BJ (cell line): ENCODE results near the gene ORMDL3. TPM values are rescaled to one million over a fixed set of nuclear protein-coding genes. Genes with fewer than 3 reads are reported as not detected.

ENCODE experiments used
- CTCF ChIA-PET: fragments of 350-600 bp; formaldehyde crosslinking; extraction: SDS; loops from one replicate; lab custom pipeline; 2021; ENCODE audit warnings: antibody characterized with exemption, inconsistent platforms; lab: Yijun Ruan, JAX
- POLR2A ChIA-PET: fragments of 300-600 bp; sonication (Branson Sonifier 250); formaldehyde crosslinking; extraction: SDS; loops from one replicate; lab custom pipeline; 2021; ENCODE audit warnings: antibody characterized with exemption; lab: Charles Lee
- DNase-seq: peaks from one replicate; pipeline ENCODE4 v3.0.0-alpha.2; 2011; ENCODE audit warnings: low read depth
- H3K27me3 ChIP-seq: 2 replicates; pipeline ENCODE4 v1.6.0; 2011; ENCODE audit warnings: low read length; ENCODE audit not compliant: control insufficient read depth, insufficient read depth
- H3K36me3 ChIP-seq: 2 replicates; pipeline ENCODE4 v1.5.1; 2011; ENCODE audit warnings: low read length; ENCODE audit not compliant: control insufficient read depth, insufficient read depth
- H3K4me3 ChIP-seq: 2 replicates; pipeline ENCODE4 v1.5.1; 2011; ENCODE audit warnings: low read depth, mild to moderate bottlenecking, control low read depth, low read length
- CTCF ChIP-seq: IDR thresholded peaks from 2 replicates; pipeline ENCODE4 v1.5.1; 2011; ENCODE audit warnings: low read depth, mild to moderate bottlenecking, control low read depth, inconsistent platforms, low read length, moderate library complexity; ENCODE audit not compliant: insufficient read depth
- polyA plus RNA-seq: library from polyadenylated mRNA; depleted of rRNA; stranded (reverse); fragments of >200 nt; gene quantifications from 2 replicates; pipeline ENCODE4 v1.2.3, GENCODE V29; 2011

Gene ORMDL3
- polyA plus RNA-seq, 1 experiment: 96.7 TPM

- POLR2A ChIA-PET: no interaction called here
- CTCF ChIA-PET: no interaction called here
- Histone ChIP-seq H3K4me3 (no peak overlapping the region), H3K27me3 (no peaks in the 10 kb centered on the region; the same call in 1 of the 2 replicates), H3K36me3 (no peaks in the 10 kb centered on the region)
- DNase-seq: no peak
- TF ChIP-seq CTCF: no peak
Observed at GRCh38 chr17:39943702-39944392, 16.4 kb upstream of the ORMDL3 start.

GRCh38 chr17:39939588-39940419, 12.4 kb upstream of the ORMDL3 start:
- peak; percentile 76 for DNase-seq
- Histone ChIP-seq H3K27me3 (no peaks in the 10 kb centered on the region; the same call in 1 of the 2 replicates), H3K36me3 (no peaks in the 10 kb centered on the region), H3K4me3 (no peak overlapping the region)
- POLR2A ChIA-PET: interaction anchor here (0.5 kb wide), 1 partner anchor 10 kb away, joined by 5 read pairs; no protein-coding TSS in a partner anchor
- CTCF ChIA-PET: interaction anchor here (0.6 to 5.1 kb wide), 16 partner anchors 10 to 86 kb away, joined by 3 to 32 read pairs (median 3); partner anchors contain the start of genes LRRC3C, ORMDL3 and PSMD3
- TF ChIP-seq CTCF: peak; percentile 72

- POLR2A ChIA-PET: interaction anchor here (0.5 kb wide), 1 partner anchor 10 kb away, joined by 5 read pairs; no protein-coding TSS in a partner anchor
Observed at GRCh38 chr17:39939106-39939505, 11.7 kb upstream of the ORMDL3 start.

GRCh38 chr17:39938140-39938869, 10.9 kb upstream of the ORMDL3 start:
- H3K36me3 ChIP-seq: no peaks in the 10 kb centered on the region
- ChIA-PET POLR2A (no interaction called here), CTCF (interaction anchor here (1.3 to 5.1 kb wide), 4 partner anchors 16 to 42 kb away, joined by 3 to 32 read pairs (median 5); partner anchors contain the start of gene PSMD3)
- no peak for TF ChIP-seq CTCF
- H3K4me3 ChIP-seq: no peak overlapping the region
- DNase-seq: no peak
- H3K27me3 ChIP-seq: no peaks in the 10 kb centered on the region

More at GRCh38 chr17:39939106-39939505, 11.7 kb upstream of the ORMDL3 start:
- H3K36me3 ChIP-seq: no peaks in the 10 kb centered on the region
- no peaks in the 10 kb centered on the region; the same call in 1 of the 2 replicates for H3K27me3 ChIP-seq
- no peak for DNase-seq
- TF ChIP-seq CTCF: no peak
- no peak overlapping the region for H3K4me3 ChIP-seq
- CTCF ChIA-PET: interaction anchor here (0.7 to 5.1 kb wide), 12 partner anchors 10 to 66 kb away, joined by 3 to 32 read pairs (median 3); partner anchors contain the start of genes LRRC3C, ORMDL3 and PSMD3
